GM12801 (cell line): Measurements from ENCODE around the gene CFAP61.

Experiments used
- CTCF ChIP-seq: IDR thresholded peaks from one replicate; pipeline ENCODE4 v1.5.1; 2011; ENCODE audit warnings: control low read depth; ENCODE audit not compliant: insufficient read length; ENCODE audit errors: extremely low read depth

Gene CFAP61

DNA sequence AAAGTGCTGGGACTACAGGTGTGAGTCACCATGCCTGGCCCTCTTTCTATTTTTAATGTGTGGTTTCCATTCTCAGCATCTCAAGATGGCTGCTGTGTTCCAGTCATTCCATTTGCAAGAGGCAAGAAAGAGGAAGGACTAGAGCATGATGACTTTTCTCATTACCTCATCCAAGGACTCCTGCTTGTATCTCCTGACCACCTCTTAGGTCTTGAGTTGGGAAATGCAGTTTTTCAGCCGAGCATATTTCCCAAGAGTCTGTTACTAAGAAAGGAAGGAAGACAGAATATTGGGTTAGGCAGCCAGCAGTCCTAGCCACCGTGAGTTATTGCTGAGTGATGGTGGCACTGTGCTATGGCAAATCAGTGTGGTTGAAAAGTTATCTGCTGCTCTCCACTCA is 207.2 kb downstream of the CFAP61 start:
- TF ChIP-seq CTCF, result no peak

DNA sequence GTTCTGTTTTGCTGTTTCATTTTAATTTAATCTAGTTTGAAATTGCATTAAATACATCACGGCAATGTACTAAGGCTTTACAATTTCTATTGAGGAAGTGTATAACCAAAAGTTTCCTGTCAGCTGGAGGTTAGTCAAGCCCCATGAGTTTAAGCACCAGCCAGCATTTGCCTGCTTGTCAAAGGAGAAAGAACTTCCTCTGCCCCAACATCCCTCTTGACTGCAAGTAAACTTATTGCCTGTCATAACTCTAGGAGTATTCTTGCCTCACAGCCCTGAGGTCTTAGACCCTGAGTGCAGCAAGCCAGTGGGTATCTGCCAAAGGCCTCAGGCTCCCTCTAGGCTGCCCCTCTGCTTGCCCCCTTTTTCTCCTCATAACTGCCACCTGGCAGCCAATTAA is 208.8 kb downstream of the CFAP61 start:
- no peak for TF ChIP-seq CTCF

- TF ChIP-seq CTCF, result no peak
Observed at GRCh38 chr20:20265210-20265609, 212.9 kb downstream of the CFAP61 start.

DNA sequence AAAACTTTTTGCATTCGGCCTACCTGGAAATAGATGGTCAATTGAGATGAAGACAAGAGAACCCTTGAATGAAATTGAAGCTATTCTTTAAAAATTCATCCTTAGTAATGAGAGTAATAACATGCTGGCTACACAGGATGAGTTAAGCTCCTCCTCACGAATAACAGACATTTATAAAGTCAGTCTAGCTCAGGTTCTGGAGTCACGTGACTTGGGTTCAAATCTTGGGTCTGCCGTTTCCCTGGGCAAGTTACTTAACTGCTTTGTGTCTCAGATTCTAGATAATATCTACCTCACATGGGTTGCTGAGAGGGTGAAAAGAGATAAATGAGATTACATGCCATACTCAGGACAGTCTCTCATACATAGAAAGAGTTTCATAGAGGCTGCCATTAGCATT is 214.2 kb downstream of the CFAP61 start:
- TF ChIP-seq CTCF, result no peak

DNA sequence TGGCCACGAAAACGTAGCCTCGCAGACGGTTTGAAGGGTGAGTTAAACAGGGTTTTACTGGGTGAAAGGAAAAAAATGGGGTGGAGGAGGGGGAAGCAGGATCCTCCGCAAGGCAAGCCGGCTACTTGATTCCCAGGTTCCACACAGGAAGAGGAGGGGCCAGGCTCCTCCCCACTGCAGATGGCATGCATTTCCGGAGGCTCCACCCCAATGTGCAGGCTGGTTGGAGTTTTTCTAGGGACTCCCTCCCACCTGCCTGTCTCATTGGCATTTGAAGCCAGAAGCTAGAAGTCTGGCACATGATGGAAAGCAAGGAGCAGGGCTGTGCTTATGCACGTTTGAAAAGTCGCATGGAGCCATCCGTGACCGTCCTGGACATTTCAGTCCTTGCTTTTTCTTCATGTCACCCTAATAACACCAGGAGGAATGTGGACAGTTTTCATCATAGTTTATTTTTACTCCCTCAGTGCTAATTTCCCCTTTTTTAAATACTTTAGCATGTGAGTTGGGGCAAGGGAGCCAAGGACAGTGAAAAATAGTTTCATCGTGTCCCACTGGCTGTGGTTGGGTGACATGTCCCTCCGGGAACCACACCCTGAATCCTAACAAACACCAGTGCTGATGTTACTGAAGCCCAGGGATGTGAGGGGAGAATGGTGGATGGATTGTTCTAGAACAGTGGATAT is 215.5 kb downstream of the CFAP61 start:
- no peak for TF ChIP-seq CTCF

- TF ChIP-seq CTCF, result no peak
Observed at GRCh38 chr20:20271271-20271670, 218.9 kb downstream of the CFAP61 start.

- no peak for TF ChIP-seq CTCF
Observed at GRCh38 chr20:20272686-20273085, 220.4 kb downstream of the CFAP61 start.
